Endothelial cell of umbilical vein (primary cell): ENCODE data around the gene LPP.

ENCODE experiments used
- EZH2 ChIP-seq: IDR thresholded peaks from 2 replicates; pipeline ENCODE4 v1.6.1; 2012; ENCODE audit warnings: borderline replicate concordance, low read depth, mild to moderate bottlenecking, moderate library complexity, low read length, inconsistent platforms; ENCODE audit not compliant: severe bottlenecking
- FOS ChIP-seq: IDR thresholded peaks from 2 replicates; pipeline ENCODE4 v1.6.1; 2011; ENCODE audit warnings: mild to moderate bottlenecking, low read length, moderate library complexity, borderline replicate concordance; ENCODE audit not compliant: insufficient read depth
- GATA2 ChIP-seq: IDR thresholded peaks from 2 replicates; pipeline ENCODE4 v1.7.0; 2011; ENCODE audit warnings: low read depth, mild to moderate bottlenecking, moderate library complexity, mixed read lengths, low read length; ENCODE audit not compliant: insufficient read length, insufficient read depth
- JUN ChIP-seq: IDR thresholded peaks from 2 replicates; pipeline ENCODE4 v1.6.1; 2011; ENCODE audit warnings: borderline replicate concordance, low read depth; ENCODE audit not compliant: insufficient read length, insufficient read depth
- POLR2A ChIP-seq: IDR thresholded peaks from 2 replicates; pipeline ENCODE4 v1.6.1; 2012; ENCODE audit warnings: low read depth, mild to moderate bottlenecking, control low read depth, low read length
- POLR2AphosphoS5 ChIP-seq: IDR thresholded peaks from 2 replicates; pipeline ENCODE4 v1.6.1; 2012; ENCODE audit warnings: low read depth, mild to moderate bottlenecking, control low read depth, low read length, moderate library complexity; ENCODE audit not compliant: insufficient read depth
- TF ChIP-seq, protein P1 (sequence below): IDR thresholded peaks from 2 replicates; pipeline ENCODE4 v1.6.1; 2011; ENCODE audit not compliant: insufficient read depth, insufficient read length
- TF ChIP-seq, protein P2 (sequence below), 2 donors: IDR thresholded peaks; 1 replicate in 1 of 2; 2 replicates in 1 of 2; pipeline ENCODE4 v1.5.1; 2011; ENCODE audit warnings: low read length in 2 of 2, mild to moderate bottlenecking in 2 of 2, moderate library complexity in 2 of 2, control low read depth in 1 of 2, inconsistent platforms in 1 of 2, low read depth in 1 of 2; ENCODE audit not compliant: insufficient read depth in 1 of 2; ENCODE audit errors: extremely low read depth in 1 of 2

- TF ChIP-seq, protein P1, sequence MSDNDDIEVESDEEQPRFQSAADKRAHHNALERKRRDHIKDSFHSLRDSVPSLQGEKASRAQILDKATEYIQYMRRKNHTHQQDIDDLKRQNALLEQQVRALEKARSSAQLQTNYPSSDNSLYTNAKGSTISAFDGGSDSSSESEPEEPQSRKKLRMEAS: no peak
- TF ChIP-seq, protein P2, sequence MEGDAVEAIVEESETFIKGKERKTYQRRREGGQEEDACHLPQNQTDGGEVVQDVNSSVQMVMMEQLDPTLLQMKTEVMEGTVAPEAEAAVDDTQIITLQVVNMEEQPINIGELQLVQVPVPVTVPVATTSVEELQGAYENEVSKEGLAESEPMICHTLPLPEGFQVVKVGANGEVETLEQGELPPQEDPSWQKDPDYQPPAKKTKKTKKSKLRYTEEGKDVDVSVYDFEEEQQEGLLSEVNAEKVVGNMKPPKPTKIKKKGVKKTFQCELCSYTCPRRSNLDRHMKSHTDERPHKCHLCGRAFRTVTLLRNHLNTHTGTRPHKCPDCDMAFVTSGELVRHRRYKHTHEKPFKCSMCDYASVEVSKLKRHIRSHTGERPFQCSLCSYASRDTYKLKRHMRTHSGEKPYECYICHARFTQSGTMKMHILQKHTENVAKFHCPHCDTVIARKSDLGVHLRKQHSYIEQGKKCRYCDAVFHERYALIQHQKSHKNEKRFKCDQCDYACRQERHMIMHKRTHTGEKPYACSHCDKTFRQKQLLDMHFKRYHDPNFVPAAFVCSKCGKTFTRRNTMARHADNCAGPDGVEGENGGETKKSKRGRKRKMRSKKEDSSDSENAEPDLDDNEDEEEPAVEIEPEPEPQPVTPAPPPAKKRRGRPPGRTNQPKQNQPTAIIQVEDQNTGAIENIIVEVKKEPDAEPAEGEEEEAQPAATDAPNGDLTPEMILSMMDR (IDR thresholded peaks at IDR 0.05; ENCODE audit: extremely low read depth in 1 of 2, insufficient read depth in 1 of 2, low read depth in 1 of 2, low read length in 2 of 2): no peak
- TF ChIP-seq JUN (no peak), POLR2AphosphoS5 (no peak), GATA2 (no peak), EZH2 (no peak), POLR2A (no peak), FOS (no peak)
These were observed 277.1 kb downstream of the LPP start for GRCh38 chr3:188431040-188431439.
